Muscle layer of colon (tissue), 2 donors: ENCODE data around the gene MRPL37.

Experiments used
- H3K27ac ChIP-seq: one replicate; pipeline ENCODE4 v1.7.0; 2013; ENCODE audit warnings: low read depth, mild to moderate bottlenecking, low read length, moderate library complexity
- H3K27me3 ChIP-seq, 2 donors: one replicate each; pipeline ENCODE4 v1.7.0; 2013; ENCODE audit warnings: low read length in 2 of 2, mild to moderate bottlenecking in 2 of 2; ENCODE audit not compliant: insufficient read depth in 2 of 2, control insufficient read depth in 1 of 2
- H3K36me3 ChIP-seq: one replicate; pipeline ENCODE4 v1.7.0; 2013; ENCODE audit warnings: mild to moderate bottlenecking, low read length; ENCODE audit not compliant: insufficient read depth
- H3K4me1 ChIP-seq: one replicate; pipeline ENCODE4 v1.7.0; 2013; ENCODE audit warnings: mild to moderate bottlenecking, low read length; ENCODE audit not compliant: insufficient read depth
- H3K4me3 ChIP-seq, 2 donors: one replicate each; pipeline ENCODE4 v1.7.0; 2013; ENCODE audit warnings: low read length in 2 of 2, low read depth in 1 of 2, mild to moderate bottlenecking in 1 of 2, moderate library complexity in 1 of 2
- H3K9ac ChIP-seq: one replicate; pipeline ENCODE4 v1.7.0; 2013; ENCODE audit warnings: low read length
- H3K9me3 ChIP-seq: one replicate; pipeline ENCODE4 v1.7.0; 2013; ENCODE audit warnings: mild to moderate bottlenecking, low read length
- donor health status: abdominal sarcoma.
- donor health status: Adenocarcinoma of cecum.

Gene MRPL37

DNA sequence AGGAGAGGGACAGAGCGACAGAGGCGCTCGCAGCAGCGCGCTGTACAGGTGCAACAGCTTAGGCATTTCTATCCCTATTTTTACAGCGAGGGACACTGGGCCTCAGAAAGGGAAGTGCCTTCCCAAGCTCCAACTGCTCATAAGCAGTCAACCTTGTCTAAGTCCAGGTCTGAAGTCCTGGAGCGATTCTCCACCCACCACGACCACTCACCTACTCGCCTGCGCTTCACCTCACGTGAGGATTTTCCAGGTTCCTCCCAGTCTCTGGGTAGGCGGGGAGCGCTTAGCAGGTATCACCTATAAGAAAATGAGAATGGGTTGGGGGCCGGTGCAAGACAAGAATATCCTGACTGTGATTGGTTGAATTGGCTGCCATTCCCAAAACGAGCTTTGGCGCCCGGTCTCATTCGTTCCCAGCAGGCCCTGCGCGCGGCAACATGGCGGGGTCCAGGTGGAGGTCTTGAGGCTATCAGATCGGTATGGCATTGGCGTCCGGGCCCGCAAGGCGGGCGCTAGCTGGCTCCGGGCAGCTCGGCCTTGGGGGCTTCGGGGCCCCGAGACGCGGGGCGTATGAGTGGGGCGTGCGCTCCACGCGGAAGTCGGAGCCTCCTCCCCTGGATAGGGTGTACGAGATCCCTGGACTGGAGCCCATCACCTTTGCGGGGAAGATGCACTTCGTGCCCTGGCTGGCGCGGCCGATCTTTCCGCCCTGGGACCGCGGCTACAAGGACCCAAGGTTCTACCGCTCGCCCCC, at the start of gene MRPL37, which contains the start of gene CYB5RL:
Gene MRPL37 (plus strand): TSS at position 403 of the 754 bp plus-strand sequence. CDS start 77 bp downstream, at position 480.
Gene CYB5RL (minus strand): TSS at position 266 of the 754 bp plus-strand sequence. CDS start 4,414 bp downstream, outside the sequence.
- Histone ChIP-seq H3K4me1 (peaks cover 27% of the 10 kb centered on the region), H3K4me3 (peak within 1 kb of the TSS; percentile 79 to 84), H3K27me3 (no peaks in the 10 kb centered on the region), H3K27ac (peak within 1 kb of the TSS; percentile 88), H3K9ac (peak within 1 kb of the TSS; percentile 81), H3K36me3 (peaks cover 8% of the 10 kb centered on the region), H3K9me3 (no peaks in the 10 kb centered on the region)

DNA sequence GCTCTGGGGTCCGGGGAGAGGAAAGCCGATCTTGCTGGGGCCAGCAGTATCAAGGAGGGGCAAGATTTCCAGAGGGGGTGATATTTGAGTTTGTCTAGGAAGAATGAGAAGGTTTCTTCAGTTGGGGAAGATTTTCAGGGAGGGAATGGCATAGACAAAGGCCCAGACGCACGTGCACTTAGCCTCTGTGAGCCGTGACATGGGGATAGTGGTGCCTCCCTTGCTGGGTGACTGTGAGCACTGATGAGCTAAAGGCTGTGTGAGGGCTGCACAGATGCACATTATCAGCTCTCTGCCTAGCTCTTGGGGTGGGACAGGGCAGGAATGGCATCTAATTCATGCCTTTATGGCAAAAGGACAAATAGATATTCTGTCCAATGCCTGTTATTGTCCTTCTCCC, 49.0 kb upstream of the MRPL37 start:
- no peaks in the 10 kb centered on the region for H3K36me3 ChIP-seq
- no peaks in the 10 kb centered on the region for H3K9me3 ChIP-seq
- no peak overlapping the region for H3K4me3 ChIP-seq
- no peaks in the 10 kb centered on the region for H3K4me1 ChIP-seq
- H3K27ac ChIP-seq = no peak overlapping the region
- no peak overlapping the region for H3K9ac ChIP-seq
- no peaks in the 10 kb centered on the region for H3K27me3 ChIP-seq

DNA sequence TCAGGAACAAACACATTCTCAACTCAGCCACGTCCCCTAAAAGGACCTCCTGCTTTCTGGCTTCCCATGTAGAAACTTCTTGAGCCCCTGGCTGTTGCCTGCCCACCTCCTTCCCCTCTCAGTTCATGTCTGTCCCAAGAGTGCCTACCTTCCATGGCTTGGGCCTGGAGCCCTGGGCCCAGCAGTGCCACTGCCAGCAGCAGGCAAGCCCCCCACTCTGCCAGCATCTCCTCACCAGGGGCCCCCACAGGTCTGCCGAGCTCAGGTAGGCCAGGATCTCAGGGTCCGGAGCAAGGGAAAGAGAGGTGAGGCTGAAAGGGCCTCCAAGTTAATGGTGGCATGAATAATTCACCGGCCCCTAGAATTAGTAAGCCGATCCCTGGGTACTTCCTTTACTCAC, 47.3 kb upstream of the MRPL37 start, which contains the start of gene CDCP2:
Gene CDCP2 (minus strand): TSS at position 305 of the 400 bp plus-strand sequence. CDS start 78 bp downstream, at position 227.
- no peaks in the 10 kb centered on the region for H3K27me3 ChIP-seq
- H3K27ac ChIP-seq = no peak within 1 kb of the TSS
- H3K9ac ChIP-seq = no peak within 1 kb of the TSS
- no peak within 1 kb of the TSS for H3K4me3 ChIP-seq
- H3K4me1 ChIP-seq = no peaks in the 10 kb centered on the region
- no peaks in the 10 kb centered on the region for H3K9me3 ChIP-seq
- H3K36me3 ChIP-seq = no peaks in the 10 kb centered on the region

DNA sequence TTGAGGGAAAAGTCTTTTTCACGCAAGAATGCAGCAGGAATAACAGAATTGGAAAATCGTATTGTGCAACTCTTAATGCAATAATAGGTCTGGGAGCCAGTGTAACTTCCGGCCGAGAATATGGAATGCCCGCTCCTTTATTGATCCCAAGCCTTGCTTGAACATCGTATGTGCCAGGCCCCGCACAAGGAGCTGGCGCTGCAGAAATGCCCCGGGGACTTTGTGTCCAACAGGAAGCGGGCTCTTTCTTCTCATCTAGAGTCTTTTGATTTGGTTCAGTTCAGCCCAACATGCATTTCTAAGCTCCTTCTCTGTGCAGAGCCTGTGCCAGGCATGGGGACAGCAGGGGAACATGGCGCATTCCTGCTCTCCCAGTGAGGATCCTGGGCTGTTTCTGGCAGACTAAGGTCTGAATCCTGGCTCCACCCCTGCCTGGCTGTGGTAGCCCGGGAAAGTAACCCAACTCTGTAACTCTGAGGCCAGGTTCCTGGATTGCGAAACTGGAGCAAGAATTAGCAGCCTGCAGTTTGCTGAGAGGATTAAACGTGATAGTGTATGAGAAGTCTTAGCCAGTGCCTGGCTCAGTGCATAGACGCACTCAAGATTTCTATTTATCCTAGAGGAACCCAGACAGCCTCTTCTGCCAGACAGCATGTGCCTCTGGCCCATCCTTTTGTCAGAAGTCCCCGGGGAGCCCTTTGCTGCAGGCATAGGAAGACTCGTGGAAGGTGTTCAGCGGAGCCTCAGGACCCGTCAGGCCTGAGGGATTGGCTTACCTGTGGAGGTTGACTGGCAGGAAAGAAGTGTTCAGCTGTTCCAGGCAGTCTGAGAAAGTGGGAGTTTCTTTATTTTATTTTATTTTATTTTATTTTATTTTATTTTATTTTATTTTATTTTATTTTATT, 46.2 kb upstream of the MRPL37 start:
- Histone ChIP-seq H3K27me3 (no peaks in the 10 kb centered on the region), H3K9ac (no peak overlapping the region), H3K4me1 (no peaks in the 10 kb centered on the region), H3K36me3 (no peaks in the 10 kb centered on the region), H3K9me3 (no peaks in the 10 kb centered on the region), H3K4me3 (no peak overlapping the region), H3K27ac (no peak overlapping the region)

DNA sequence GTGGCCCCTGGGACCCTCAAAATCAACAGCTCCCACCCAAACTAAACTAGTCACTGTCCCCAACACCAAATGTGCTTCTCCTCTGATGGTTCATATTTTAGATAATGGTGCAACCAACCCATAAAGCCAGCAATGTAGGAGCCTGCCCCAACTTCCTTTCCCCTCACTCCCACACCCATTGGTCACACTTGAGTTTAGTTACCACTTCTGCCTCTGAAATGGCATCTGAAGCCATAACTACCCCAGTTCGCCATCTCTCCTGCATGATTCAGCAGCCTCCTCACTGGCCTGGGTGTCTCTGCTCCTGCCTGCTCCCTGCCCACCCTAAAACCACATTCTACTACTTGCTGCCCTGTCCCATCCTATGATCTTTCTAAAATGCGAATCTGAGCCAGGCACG, 43.8 kb upstream of the MRPL37 start:
- Histone ChIP-seq H3K4me1 (no peaks in the 10 kb centered on the region), H3K27ac (no peak overlapping the region), H3K36me3 (no peaks in the 10 kb centered on the region), H3K9me3 (no peaks in the 10 kb centered on the region), H3K9ac (no peak overlapping the region), H3K27me3 (no peaks in the 10 kb centered on the region), H3K4me3 (no peak overlapping the region)

DNA sequence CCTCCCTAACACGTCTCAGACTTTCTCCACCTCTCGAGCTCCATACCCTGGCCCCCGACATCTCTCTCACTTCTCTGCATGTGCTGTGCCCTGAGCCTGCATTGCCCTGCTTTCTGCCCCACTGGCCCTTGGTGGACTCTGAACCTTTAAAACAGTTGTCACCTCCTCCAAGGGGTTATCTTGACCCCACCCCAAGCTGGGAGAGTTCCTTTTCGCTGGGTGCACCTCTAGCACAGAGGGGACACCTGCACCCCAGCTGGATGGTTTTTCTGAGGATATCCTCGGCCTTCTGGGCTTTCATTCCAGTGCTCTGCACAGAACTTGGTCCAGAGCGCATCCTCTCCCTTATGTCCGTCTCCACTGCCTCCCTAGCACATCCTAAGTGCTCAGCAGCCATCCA, 43.0 kb upstream of the MRPL37 start:
- Histone ChIP-seq H3K27me3 (no peaks in the 10 kb centered on the region), H3K9ac (no peak overlapping the region), H3K27ac (no peak overlapping the region), H3K9me3 (no peaks in the 10 kb centered on the region), H3K36me3 (no peaks in the 10 kb centered on the region), H3K4me1 (no peaks in the 10 kb centered on the region), H3K4me3 (no peak overlapping the region)

DNA sequence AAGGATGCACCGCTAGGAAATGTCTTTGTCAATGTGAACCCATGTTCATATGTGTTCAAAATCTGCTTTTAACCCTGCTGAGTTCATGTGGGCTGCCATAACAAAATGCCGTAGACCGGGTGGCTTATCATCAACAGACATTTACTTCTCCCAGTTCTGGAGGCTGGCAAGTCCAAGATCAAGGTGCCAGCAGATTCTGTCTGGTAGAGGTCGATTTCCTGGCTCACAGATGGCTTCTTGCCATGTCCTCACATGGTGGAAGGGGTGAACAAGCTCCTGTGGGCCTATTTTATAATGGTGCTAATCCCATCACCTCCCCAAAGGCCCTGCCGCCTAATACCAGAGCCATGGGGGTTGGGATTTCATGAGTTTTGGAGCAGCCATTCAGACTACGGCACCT, 42.6 kb upstream of the MRPL37 start:
- Histone ChIP-seq H3K27ac (no peak overlapping the region), H3K9me3 (no peaks in the 10 kb centered on the region), H3K4me1 (no peaks in the 10 kb centered on the region), H3K9ac (no peak overlapping the region), H3K27me3 (no peaks in the 10 kb centered on the region), H3K36me3 (no peaks in the 10 kb centered on the region), H3K4me3 (no peak overlapping the region)

DNA sequence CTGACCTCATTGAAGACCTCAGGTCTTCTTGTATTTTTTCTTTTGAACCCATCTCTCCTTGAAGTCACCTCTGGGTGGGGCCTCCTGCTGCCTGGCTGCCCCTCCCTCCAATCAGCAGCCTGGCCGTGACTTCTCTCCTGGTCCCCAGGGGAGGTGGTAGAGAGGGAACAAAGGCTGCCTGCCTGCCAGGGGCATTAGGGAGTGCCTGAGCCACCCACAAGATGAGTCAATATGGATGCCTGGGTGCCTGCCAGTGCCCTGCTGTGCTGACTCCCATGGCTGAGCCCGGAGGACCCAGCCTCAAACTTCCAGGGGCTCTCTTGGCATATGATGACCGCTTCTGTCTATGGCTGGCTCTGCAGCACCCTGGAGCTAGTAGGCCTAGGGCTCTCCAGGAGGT, 41.9 kb upstream of the MRPL37 start:
- no peaks in the 10 kb centered on the region for H3K4me1 ChIP-seq
- no peaks in the 10 kb centered on the region for H3K36me3 ChIP-seq
- H3K4me3 ChIP-seq = no peak overlapping the region
- no peak overlapping the region for H3K27ac ChIP-seq
- no peaks in the 10 kb centered on the region for H3K27me3 ChIP-seq
- H3K9ac ChIP-seq = no peak overlapping the region
- no peaks in the 10 kb centered on the region for H3K9me3 ChIP-seq

DNA sequence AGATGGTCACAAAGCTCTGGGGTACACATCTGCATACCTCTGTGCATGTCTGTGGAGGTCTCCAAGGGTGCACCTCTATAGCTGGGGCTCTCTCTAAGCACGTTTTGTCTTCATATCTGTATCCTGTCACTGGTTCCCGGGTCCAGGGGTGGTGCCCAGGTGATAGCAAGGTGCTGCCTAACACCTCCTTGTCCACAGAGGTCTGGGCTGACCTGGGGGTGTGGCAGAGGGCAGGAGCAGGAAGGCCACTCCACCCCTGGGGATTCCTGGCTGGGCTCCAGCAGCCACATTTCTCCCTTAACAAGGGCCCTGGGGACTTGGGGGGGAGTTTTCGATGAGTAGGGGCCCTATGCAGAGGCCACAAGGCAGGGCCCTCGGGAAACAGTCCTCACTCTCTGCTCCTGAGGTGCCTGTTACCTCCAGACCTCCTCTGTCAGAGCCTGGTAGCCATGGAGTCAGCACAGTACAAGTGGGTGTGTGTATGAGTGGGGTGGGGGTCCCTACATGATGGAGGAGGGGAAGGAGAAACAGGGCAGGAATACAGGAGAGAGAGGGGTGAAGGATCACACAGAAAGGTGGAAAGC, 40.1 kb upstream of the MRPL37 start:
- no peaks in the 10 kb centered on the region for H3K9me3 ChIP-seq
- no peaks in the 10 kb centered on the region for H3K36me3 ChIP-seq
- no peak overlapping the region for H3K27ac ChIP-seq
- H3K27me3 ChIP-seq = no peaks in the 10 kb centered on the region
- H3K9ac ChIP-seq = no peak overlapping the region
- H3K4me1 ChIP-seq = no peaks in the 10 kb centered on the region
- no peak overlapping the region for H3K4me3 ChIP-seq

DNA sequence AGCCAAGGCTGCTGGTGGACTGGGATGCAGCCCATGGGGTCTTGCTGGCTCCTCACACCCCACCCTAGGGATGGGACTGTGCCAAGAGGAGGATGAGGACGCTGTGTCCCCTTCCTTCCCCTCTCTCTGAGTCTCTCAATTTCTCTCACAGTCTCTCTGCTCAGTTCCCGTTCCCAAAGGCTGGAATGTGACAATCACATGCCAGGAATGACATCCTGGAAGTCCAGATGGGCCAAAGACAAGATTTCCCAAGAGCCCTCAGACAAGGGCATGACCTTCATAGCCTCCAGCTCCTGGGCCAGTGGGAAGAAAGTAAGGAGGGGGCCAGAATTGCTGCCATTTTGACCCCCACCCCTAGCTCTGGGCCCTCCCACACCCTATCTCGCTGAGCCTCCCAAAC, 39.6 kb upstream of the MRPL37 start:
- no peak overlapping the region for H3K9ac ChIP-seq
- no peaks in the 10 kb centered on the region for H3K9me3 ChIP-seq
- H3K27me3 ChIP-seq = no peaks in the 10 kb centered on the region
- H3K36me3 ChIP-seq = no peaks in the 10 kb centered on the region
- no peak overlapping the region for H3K27ac ChIP-seq
- H3K4me1 ChIP-seq = no peaks in the 10 kb centered on the region
- H3K4me3 ChIP-seq = no peak overlapping the region

DNA sequence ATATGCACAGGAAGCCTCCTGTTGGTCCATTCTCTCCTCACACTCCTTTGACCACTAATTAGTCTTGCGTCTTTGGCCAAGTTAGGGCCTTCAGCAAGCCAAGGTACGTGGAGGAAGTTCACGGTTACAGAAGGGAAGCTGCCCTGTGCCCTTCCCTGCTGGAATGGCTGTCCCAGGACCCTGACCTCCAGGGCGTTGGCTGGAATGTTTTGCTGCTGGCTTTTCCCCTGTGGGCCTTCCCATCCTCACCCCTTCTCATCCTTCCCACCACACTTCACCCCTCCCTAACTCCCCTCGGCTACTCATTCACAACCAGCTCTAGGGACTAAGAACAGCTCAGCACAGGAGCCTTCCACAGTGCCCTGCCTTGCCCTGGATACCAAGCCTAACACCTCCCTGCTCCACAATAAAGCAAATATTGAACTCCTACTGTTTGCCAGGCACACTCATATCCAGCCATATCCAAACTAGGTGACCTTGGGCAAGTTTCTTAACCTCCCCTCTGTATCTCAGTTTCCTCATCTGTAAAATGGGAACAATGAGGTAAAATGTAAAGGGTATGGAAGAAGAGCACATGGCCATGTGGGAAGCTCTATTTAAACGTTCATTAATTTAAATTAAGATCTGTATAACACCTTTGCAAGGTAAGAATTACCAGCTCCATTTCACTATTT, 38.3 kb upstream of the MRPL37 start:
- H3K36me3 ChIP-seq = no peaks in the 10 kb centered on the region
- H3K4me3 ChIP-seq = no peak overlapping the region
- no peak overlapping the region for H3K27ac ChIP-seq

More for the DNA sequence above, 38.3 kb upstream of the MRPL37 start:
- Histone ChIP-seq H3K9ac (no peak overlapping the region), H3K9me3 (no peaks in the 10 kb centered on the region), H3K4me1 (no peaks in the 10 kb centered on the region), H3K27me3 (no peaks in the 10 kb centered on the region)
